HCEC 1CT (cell line): ENCODE data around the gene SLC41A1.

Experiments used
- DNase-seq: peaks from one replicate; pipeline ENCODE4 v3.0.0-alpha.2; 2017

Gene SLC41A1

GRCh38 chr1:205817988-205818387 is 5.0 kb upstream of the SLC41A1 start:
- no peak for DNase-seq

- DNase-seq = no peak
These were observed 4.4 kb upstream of the SLC41A1 start for GRCh38 chr1:205817364-205817763.

- DNase-seq = no peak
These were observed 709 bp upstream of the SLC41A1 start for GRCh38 chr1:205813755-205814058.

- peak; percentile 9 for DNase-seq
These were observed 624 bp downstream of the SLC41A1 start for GRCh38 chr1:205812271-205812877.

GRCh38 chr1:205811660-205812059 is 1.3 kb downstream of the SLC41A1 start:
- DNase-seq = no peak

GRCh38 chr1:205810448-205811157 is 2.4 kb downstream of the SLC41A1 start:
- no peak for DNase-seq

GRCh38 chr1:205809942-205810345 is 3.1 kb downstream of the SLC41A1 start:
- no peak for DNase-seq

GRCh38 chr1:205809469-205809868 is 3.5 kb downstream of the SLC41A1 start:
- no peak for DNase-seq

GRCh38 chr1:205805082-205805711 is 7.8 kb downstream of the SLC41A1 start:
- DNase-seq = no peak

GRCh38 chr1:205804605-205805004 is 8.4 kb downstream of the SLC41A1 start:
- no peak for DNase-seq

- no peak for DNase-seq
These were observed 9.0 kb downstream of the SLC41A1 start for GRCh38 chr1:205803986-205804385.

GRCh38 chr1:205802060-205802459 is 10.9 kb downstream of the SLC41A1 start:
- no peak for DNase-seq

GRCh38 chr1:205800981-205801703 is 11.9 kb downstream of the SLC41A1 start:
- DNase-seq = no peak

GRCh38 chr1:205800427-205800826 is 12.6 kb downstream of the SLC41A1 start:
- DNase-seq = no peak

GRCh38 chr1:205798577-205798976 is 14.4 kb downstream of the SLC41A1 start:
- no peak for DNase-seq

GRCh38 chr1:205797168-205797567 is 15.8 kb downstream of the SLC41A1 start:
- no peak for DNase-seq

GRCh38 chr1:205794011-205794730 is 18.8 kb downstream of the SLC41A1 start:
- DNase-seq = no peak

- no peak for DNase-seq
These were observed 19.9 kb downstream of the SLC41A1 start for GRCh38 chr1:205792961-205793673.

- no peak for DNase-seq
These were observed 20.5 kb downstream of the SLC41A1 start for GRCh38 chr1:205792481-205792881.

GRCh38 chr1:205791568-205792180 is 21.3 kb downstream of the SLC41A1 start:
- DNase-seq = peak; percentile 41

GRCh38 chr1:205787287-205787916 is 25.6 kb downstream of the SLC41A1 start:
- DNase-seq = no peak
